Right lobe of liver (tissue), 4 donors: ENCODE measurements around the gene CACNA2D3.

Experiments
- POLR2A ChIP-seq: fragments of 450-650 bp; IDR thresholded peaks from one replicate; pipeline ENCODE4 v1.6.1; 2017; ENCODE audit warnings: antibody characterized with exemption, mild to moderate bottlenecking
- TF ChIP-seq, protein P1 (sequence below), 4 donors: fragments of 200-600 bp in 3 of 4; fragments of 450-650 bp in 1 of 4; IDR thresholded peaks; one replicate each; pipeline versions ENCODE4 v1.5.1 to v1.8.0; 2016 to 2022; ENCODE audit warnings: antibody characterized with exemption in 4 of 4, mild to moderate bottlenecking in 2 of 4
- donor health status: DM: no; HTN: no; CAD: no.
- donor health status: DM: no; HTN: no; CAD: no.
- donor health status: DM: no; HTN: yes; CAD: no.

DNA sequence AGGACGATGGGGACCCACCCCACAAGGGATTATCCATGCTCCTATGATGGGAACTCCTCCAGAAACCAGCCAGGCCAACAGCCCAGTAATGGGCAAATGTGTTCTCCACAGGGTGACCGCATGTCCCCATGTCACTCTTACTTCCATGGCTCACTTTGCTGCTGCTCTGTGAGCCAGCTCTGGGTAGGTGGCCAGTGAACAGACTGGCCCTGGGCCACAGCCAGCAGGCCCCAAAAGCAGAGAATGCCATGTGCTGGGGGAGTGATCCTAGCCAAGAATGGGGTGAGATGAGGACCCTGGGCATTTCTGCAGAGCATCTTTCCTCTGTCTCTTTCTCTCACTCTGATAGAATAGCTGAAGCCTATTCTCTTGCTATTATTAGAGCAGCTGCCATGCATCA lies 414.1 kb downstream of the CACNA2D3 start:
- TF ChIP-seq POLR2A: no peak
- TF ChIP-seq, protein P1, sequence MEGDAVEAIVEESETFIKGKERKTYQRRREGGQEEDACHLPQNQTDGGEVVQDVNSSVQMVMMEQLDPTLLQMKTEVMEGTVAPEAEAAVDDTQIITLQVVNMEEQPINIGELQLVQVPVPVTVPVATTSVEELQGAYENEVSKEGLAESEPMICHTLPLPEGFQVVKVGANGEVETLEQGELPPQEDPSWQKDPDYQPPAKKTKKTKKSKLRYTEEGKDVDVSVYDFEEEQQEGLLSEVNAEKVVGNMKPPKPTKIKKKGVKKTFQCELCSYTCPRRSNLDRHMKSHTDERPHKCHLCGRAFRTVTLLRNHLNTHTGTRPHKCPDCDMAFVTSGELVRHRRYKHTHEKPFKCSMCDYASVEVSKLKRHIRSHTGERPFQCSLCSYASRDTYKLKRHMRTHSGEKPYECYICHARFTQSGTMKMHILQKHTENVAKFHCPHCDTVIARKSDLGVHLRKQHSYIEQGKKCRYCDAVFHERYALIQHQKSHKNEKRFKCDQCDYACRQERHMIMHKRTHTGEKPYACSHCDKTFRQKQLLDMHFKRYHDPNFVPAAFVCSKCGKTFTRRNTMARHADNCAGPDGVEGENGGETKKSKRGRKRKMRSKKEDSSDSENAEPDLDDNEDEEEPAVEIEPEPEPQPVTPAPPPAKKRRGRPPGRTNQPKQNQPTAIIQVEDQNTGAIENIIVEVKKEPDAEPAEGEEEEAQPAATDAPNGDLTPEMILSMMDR (IDR thresholded peaks at IDR 0.05): no peak
